Cardiac fibroblast (primary cell): ENCODE measurements around the gene DPYD.

Experiments
- DNase-seq, 2 donors: peaks; one replicate each; pipeline versions ENCODE4 v3.0.0 to v3.0.0-alpha.2; 2010; ENCODE audit warnings: low read depth in 2 of 2
- H3K4me3 ChIP-seq, 2 donors: replicated peaks in 1 of 2; 1 replicate in 1 of 2; 2 replicates in 1 of 2; pipeline ENCODE4 v1.5.1; 2011; ENCODE audit warnings: low read depth in 2 of 2, low read length in 2 of 2, mild to moderate bottlenecking in 2 of 2, moderate library complexity in 1 of 2
- TF ChIP-seq, protein P1 (sequence below): IDR thresholded peaks from one replicate; pipeline ENCODE4 v1.5.1; 2011; ENCODE audit warnings: low read depth, mild to moderate bottlenecking, low read length, inconsistent platforms

The DPYD gene

DNA sequence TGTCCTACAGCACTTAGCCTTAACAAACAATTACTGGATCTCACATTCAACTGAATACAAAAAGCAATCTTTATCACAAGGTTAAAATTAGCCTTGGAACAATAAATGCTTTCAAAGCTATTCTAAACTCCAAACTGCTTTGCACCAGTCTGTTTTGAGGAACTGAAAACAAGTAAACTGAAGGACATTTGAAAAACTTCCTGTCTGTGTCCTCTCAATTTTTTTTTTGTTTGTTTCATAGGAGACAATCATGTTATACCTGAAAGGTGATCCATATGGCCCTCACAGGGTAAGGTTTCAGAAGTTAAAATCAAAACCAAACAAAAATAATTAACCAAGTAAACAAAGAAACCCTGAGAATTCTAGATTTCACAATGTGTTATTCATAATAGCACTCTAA is 459.1 kb downstream of the DPYD start:
- H3K4me3 ChIP-seq = no peak overlapping the region
- TF ChIP-seq, protein P1, sequence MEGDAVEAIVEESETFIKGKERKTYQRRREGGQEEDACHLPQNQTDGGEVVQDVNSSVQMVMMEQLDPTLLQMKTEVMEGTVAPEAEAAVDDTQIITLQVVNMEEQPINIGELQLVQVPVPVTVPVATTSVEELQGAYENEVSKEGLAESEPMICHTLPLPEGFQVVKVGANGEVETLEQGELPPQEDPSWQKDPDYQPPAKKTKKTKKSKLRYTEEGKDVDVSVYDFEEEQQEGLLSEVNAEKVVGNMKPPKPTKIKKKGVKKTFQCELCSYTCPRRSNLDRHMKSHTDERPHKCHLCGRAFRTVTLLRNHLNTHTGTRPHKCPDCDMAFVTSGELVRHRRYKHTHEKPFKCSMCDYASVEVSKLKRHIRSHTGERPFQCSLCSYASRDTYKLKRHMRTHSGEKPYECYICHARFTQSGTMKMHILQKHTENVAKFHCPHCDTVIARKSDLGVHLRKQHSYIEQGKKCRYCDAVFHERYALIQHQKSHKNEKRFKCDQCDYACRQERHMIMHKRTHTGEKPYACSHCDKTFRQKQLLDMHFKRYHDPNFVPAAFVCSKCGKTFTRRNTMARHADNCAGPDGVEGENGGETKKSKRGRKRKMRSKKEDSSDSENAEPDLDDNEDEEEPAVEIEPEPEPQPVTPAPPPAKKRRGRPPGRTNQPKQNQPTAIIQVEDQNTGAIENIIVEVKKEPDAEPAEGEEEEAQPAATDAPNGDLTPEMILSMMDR = no peak
- no peak for DNase-seq

DNA sequence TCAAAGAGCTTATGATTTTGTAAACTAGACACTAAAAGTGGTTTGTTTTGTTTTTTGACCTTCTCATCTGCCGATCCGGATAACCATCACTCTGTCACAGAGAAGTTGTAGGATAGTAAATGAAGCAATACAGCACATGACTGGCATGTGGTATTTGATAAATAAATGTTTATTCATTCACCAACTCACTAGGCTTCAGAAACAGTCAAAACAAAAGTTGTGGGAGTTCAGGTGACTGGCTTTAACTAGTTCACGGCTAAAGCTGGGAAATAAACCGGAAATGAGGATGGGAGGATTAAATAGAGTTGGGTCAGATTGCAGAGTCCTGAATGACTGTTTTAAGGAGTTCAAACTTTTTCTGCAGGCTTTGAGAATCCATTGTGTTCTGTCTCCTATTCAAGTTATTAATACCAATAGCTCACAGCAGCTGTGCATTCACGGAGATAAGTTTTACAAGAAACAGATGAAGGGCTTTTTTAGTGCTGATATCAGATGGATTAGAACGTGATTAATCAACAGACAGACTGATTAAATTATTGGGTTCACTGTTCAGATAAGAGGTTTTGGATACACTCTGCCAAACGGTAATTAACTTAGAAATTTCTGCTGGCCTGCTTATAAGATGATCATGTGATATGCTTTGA is 463.3 kb downstream of the DPYD start:
- no peak overlapping the region for H3K4me3 ChIP-seq
- no peak for DNase-seq
- TF ChIP-seq, protein P1 = no peak

DNA sequence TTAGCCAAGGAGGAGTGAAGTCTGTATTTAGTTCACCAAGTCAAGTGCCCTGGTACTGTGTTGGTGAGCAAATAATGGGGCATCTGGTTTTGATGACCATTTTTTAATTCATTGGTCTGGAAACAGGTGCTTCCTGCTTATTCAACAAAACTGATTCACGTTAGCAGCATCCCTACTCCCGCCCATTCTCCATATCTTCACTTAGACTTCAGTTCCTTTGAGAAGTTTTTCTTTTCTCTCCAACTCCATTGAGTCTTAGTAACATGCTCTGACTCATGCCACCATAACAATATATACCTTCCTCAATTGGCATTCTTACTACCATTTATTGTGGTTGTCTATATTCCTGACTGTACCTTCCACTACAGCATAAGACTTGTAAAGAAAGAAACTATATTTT is 468.9 kb downstream of the DPYD start:
- TF ChIP-seq, protein P1 = no peak
- DNase-seq = peak in 1 of 2 donors; percentile 56
- H3K4me3 ChIP-seq = no peak overlapping the region

DNA sequence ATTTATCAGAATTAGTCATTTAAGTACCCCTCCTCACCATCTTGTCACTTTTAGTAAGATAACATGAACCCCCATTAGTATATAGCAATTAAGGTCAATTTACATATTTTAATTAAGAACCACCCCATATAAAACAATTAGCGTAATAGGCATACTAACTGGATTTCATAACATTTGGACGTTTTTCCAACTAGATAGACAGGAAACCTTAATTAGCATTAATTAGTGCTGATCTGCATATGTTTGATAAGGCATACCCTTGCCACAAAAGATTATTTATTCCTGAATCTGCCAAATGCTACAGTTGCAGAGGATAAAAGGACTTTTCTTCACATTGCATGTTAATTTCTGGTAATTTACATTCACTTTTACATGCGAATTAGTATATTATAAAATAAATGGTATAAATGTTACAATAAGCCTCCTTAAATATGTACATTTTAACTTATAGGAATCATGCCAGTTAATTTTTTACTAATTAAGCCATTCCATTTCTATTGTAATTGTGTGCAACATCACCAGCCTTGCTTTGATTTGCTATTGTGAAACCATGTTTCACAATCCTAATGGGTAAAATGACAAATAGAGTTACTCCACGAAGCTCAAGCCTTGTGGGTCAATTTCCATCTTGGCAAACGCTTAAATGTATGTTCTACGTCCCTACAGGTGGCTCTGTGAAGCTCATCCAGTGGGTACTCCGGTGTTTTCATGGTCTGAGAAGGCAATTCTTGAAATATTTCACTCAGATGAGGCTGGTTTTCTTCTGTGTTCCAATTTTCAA is 469.6 kb downstream of the DPYD start:
- TF ChIP-seq, protein P1 = no peak
- peak; percentile 11 to 21 for DNase-seq
- H3K4me3 ChIP-seq = no peak overlapping the region

DNA sequence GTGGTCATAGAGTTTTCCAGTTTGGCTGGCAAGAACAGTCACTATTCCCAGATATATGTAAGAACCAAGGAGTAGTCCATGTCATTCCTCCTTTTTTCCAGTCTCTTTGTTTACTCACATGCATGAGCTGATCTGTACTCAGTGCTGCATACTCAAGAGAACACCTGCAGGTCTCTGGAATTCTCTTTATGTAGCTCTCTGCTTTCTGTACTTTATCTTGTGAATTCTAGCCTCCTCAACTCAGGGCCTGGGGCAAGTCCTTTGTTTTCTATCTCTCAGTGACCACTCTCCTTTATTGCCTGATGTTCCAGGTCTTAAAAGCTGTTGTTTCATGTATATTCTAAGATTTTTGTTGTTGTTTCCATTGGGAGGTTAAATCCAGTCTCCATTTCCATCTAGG is 478.9 kb downstream of the DPYD start:
- no peak overlapping the region for H3K4me3 ChIP-seq
- TF ChIP-seq, protein P1 = no peak
- no peak for DNase-seq

DNA sequence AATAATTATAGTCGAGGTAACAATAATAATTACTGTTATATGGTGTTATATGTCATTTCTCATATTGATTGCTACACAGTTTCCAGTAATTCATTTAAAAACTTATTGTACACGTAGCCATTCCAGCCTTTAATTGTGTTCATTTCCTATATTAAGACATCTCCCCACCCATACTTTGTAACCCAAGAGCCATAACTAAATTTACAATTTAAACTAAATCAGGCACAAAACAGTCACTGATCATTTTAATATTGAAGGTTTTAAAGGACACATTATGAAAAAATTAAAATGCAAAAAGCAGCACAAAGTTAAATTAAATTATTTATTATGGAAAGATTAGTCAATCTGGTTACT is 487.0 kb downstream of the DPYD start:
- H3K4me3 ChIP-seq = no peak overlapping the region
- TF ChIP-seq, protein P1 = no peak
- DNase-seq = no peak
